ENCODE measurements around the gene C12orf60. TPM values are rescaled to one million over a fixed set of nuclear protein-coding genes. Genes with fewer than 3 reads are reported as not detected.

C12orf60 gene
- total RNA-seq, 2 donors from 2014 or later: 2.5 to 3.3 TPM

- no peaks in the 10 kb centered on the region for H3K27me3 Mint-ChIP-seq (ENCODE audit: insufficient read depth)
- no peak overlapping the region for H3K9ac ChIP-seq (ENCODE audit: extremely low read depth, low read length, poor library complexity, severe bottlenecking)
- H3K36me3 ChIP-seq (ENCODE audit: control insufficient read depth, insufficient read depth, low read length): no peaks in the 10 kb centered on the region
- no peaks in the 10 kb centered on the region for H3K36me3 Mint-ChIP-seq (ENCODE audit: low read depth)
- H3K4me1 ChIP-seq (ENCODE audit: control insufficient read depth, insufficient read depth, low read length): no peaks in the 10 kb centered on the region
- no peak for DNase-seq
- H3K27ac ChIP-seq (ENCODE audit: low read depth, low read length): no peak overlapping the region
- no peak overlapping the region for H3K4me3 Mint-ChIP-seq
- H3K27me3 ChIP-seq (ENCODE audit: control insufficient read depth, insufficient read depth, low read length, poor library complexity, severe bottlenecking): no peaks in the 10 kb centered on the region
- WGBS, 2 experiments (ENCODE audit: insufficient coverage in 1 of 2, insufficient read length in 1 of 2): 67 to 82% methylated on average over 3 to 4 of the region's 4 CpGs
- peaks cover 2% of the 10 kb centered on the region for H3K4me1 Mint-ChIP-seq
- TF ChIP-seq CTCF (conservative IDR thresholded peaks at IDR 0.05): no peak
- no peaks in the 10 kb centered on the region for H3K9me3 ChIP-seq (ENCODE audit: control insufficient read depth, low read length)
- no peak overlapping the region for H3K4me3 ChIP-seq (ENCODE audit: low read length)
- no peak overlapping the region for H3K27ac Mint-ChIP-seq
- H3K9me3 Mint-ChIP-seq: no peaks in the 10 kb centered on the region
Measured at GRCh38 chr12:14840616-14841015, 37.1 kb downstream of the C12orf60 start.

GRCh38 chr12:14841761-14842160 lies 38.3 kb downstream of the C12orf60 start:
- no peaks in the 10 kb centered on the region for H3K4me1 ChIP-seq (ENCODE audit: control insufficient read depth, insufficient read depth, low read length)
- TF ChIP-seq CTCF (conservative IDR thresholded peaks at IDR 0.05): no peak
- H3K36me3 Mint-ChIP-seq (ENCODE audit: low read depth): no peaks in the 10 kb centered on the region
- H3K4me3 Mint-ChIP-seq: no peak overlapping the region
- H3K4me3 ChIP-seq (ENCODE audit: low read length): no peak overlapping the region
- H3K36me3 ChIP-seq (ENCODE audit: control insufficient read depth, insufficient read depth, low read length): no peaks in the 10 kb centered on the region
- peaks cover 4% of the 10 kb centered on the region for H3K4me1 Mint-ChIP-seq
- no peaks in the 10 kb centered on the region for H3K9me3 ChIP-seq (ENCODE audit: control insufficient read depth, low read length)
- no peak overlapping the region for H3K27ac ChIP-seq (ENCODE audit: low read depth, low read length)
- no peaks in the 10 kb centered on the region for H3K9me3 Mint-ChIP-seq
- no peak overlapping the region for H3K9ac ChIP-seq (ENCODE audit: extremely low read depth, low read length, poor library complexity, severe bottlenecking)
- no peaks in the 10 kb centered on the region for H3K27me3 Mint-ChIP-seq (ENCODE audit: insufficient read depth)
- DNase-seq: peak; percentile 59
- H3K27ac Mint-ChIP-seq: no peak overlapping the region
- H3K27me3 ChIP-seq (ENCODE audit: control insufficient read depth, insufficient read depth, low read length, poor library complexity, severe bottlenecking): no peaks in the 10 kb centered on the region
- WGBS, 2 experiments (ENCODE audit: insufficient coverage in 1 of 2, insufficient read length in 1 of 2): 84 to 100% methylated on average over 2 to 3 of the region's 3 CpGs

- Mint-ChIP-seq H3K4me3 (no peak overlapping the region), H3K27me3 (ENCODE audit: insufficient read depth) (no peaks in the 10 kb centered on the region), H3K36me3 (ENCODE audit: low read depth) (no peaks in the 10 kb centered on the region), H3K9me3 (no peaks in the 10 kb centered on the region), H3K27ac (no peak overlapping the region), H3K4me1 (peaks cover 10% of the 10 kb centered on the region)
- WGBS, 2 experiments (ENCODE audit: insufficient coverage in 1 of 2, insufficient read length in 1 of 2): 87 to 100% methylated on average over 1 to 2 of the region's 3 CpGs
- no peak overlapping the region for H3K9ac ChIP-seq (ENCODE audit: extremely low read depth, low read length, poor library complexity, severe bottlenecking)
- H3K36me3 ChIP-seq (ENCODE audit: control insufficient read depth, insufficient read depth, low read length): no peaks in the 10 kb centered on the region
- no peaks in the 10 kb centered on the region for H3K9me3 ChIP-seq (ENCODE audit: control insufficient read depth, low read length)
- TF ChIP-seq CTCF (conservative IDR thresholded peaks at IDR 0.05): no peak
- no peak overlapping the region for H3K4me3 ChIP-seq (ENCODE audit: low read length)
- H3K27ac ChIP-seq (ENCODE audit: low read depth, low read length): no peak overlapping the region
- DNase-seq: no peak
- no peaks in the 10 kb centered on the region for H3K4me1 ChIP-seq (ENCODE audit: control insufficient read depth, insufficient read depth, low read length)
- H3K27me3 ChIP-seq (ENCODE audit: control insufficient read depth, insufficient read depth, low read length, poor library complexity, severe bottlenecking): no peaks in the 10 kb centered on the region
Measured at GRCh38 chr12:14842315-14842714, 38.8 kb downstream of the C12orf60 start.
